Ishikawa (cell line): ENCODE results near the gene EGFR.

Experiments
- CEBPB ChIP-seq: IDR thresholded peaks from 2 replicates; pipeline ENCODE4 v1.6.1; 2012
- CREB1 ChIP-seq: IDR thresholded peaks from 2 replicates; pipeline ENCODE4 v1.6.1; 2012; ENCODE audit warnings: low read depth
- EGR1 ChIP-seq: IDR thresholded peaks from 2 replicates; pipeline ENCODE4 v1.6.1; 2012
- EP300 ChIP-seq: IDR thresholded peaks from 2 replicates; pipeline ENCODE4 v1.6.1; 2012; ENCODE audit warnings: borderline replicate concordance
- FOXM1 ChIP-seq: IDR thresholded peaks from 2 replicates; pipeline ENCODE4 v1.6.1; 2012; ENCODE audit warnings: low read depth, borderline replicate concordance
- MAX ChIP-seq: IDR thresholded peaks from 2 replicates; pipeline ENCODE4 v1.6.1; 2012
- NFIC ChIP-seq: IDR thresholded peaks from 2 replicates; pipeline ENCODE4 v1.6.1; 2012
- RAD21 ChIP-seq: IDR thresholded peaks from 2 replicates; pipeline ENCODE4 v1.6.1; 2012; ENCODE audit warnings: low read depth
- TAF1 ChIP-seq: IDR thresholded peaks from 2 replicates; pipeline ENCODE4 v1.6.1; 2012; ENCODE audit warnings: low read depth, mild to moderate bottlenecking
- TCF12 ChIP-seq: IDR thresholded peaks from 2 replicates; pipeline ENCODE4 v1.6.1; 2012; ENCODE audit warnings: low read depth
- TEAD4 ChIP-seq: IDR thresholded peaks from 2 replicates; pipeline ENCODE4 v1.6.1; 2012
- USF1 ChIP-seq: IDR thresholded peaks from 2 replicates; pipeline ENCODE4 v1.6.1; 2012
- YY1 ChIP-seq: IDR thresholded peaks from 2 replicates; pipeline ENCODE4 v1.6.1; 2012; ENCODE audit warnings: low read depth
- ZBTB7A ChIP-seq: IDR thresholded peaks from 2 replicates; pipeline ENCODE4 v1.6.1; 2012; ENCODE audit warnings: low read depth
- TF ChIP-seq, protein P1 (sequence below): IDR thresholded peaks from 2 replicates; pipeline ENCODE4 v1.6.1; 2012; ENCODE audit warnings: low read depth, mild to moderate bottlenecking

EGFR gene

DNA sequence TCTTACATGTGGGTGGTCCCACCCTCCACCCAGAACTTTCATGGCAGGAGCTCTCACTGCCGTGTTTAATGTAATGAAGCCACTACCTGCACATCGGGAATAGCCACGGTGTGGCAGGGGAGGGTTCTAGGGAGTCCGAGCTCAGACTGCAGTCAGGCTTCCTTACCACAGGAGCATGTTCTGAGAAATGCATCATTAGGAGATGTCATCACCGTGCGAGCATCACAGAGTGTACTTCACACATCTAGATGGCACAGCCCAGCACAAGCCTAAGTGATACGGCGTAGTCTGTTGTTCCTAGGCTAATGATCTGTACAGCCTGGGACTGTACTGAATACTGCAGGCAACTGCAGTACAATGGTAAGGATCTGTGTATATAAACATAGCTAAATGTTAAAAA is 193.4 kb downstream of the EGFR start:
- TF ChIP-seq, protein P1, sequence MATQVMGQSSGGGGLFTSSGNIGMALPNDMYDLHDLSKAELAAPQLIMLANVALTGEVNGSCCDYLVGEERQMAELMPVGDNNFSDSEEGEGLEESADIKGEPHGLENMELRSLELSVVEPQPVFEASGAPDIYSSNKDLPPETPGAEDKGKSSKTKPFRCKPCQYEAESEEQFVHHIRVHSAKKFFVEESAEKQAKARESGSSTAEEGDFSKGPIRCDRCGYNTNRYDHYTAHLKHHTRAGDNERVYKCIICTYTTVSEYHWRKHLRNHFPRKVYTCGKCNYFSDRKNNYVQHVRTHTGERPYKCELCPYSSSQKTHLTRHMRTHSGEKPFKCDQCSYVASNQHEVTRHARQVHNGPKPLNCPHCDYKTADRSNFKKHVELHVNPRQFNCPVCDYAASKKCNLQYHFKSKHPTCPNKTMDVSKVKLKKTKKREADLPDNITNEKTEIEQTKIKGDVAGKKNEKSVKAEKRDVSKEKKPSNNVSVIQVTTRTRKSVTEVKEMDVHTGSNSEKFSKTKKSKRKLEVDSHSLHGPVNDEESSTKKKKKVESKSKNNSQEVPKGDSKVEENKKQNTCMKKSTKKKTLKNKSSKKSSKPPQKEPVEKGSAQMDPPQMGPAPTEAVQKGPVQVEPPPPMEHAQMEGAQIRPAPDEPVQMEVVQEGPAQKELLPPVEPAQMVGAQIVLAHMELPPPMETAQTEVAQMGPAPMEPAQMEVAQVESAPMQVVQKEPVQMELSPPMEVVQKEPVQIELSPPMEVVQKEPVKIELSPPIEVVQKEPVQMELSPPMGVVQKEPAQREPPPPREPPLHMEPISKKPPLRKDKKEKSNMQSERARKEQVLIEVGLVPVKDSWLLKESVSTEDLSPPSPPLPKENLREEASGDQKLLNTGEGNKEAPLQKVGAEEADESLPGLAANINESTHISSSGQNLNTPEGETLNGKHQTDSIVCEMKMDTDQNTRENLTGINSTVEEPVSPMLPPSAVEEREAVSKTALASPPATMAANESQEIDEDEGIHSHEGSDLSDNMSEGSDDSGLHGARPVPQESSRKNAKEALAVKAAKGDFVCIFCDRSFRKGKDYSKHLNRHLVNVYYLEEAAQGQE, result no peak
- TF ChIP-seq RAD21 (no peak), TEAD4 (no peak), MAX (no peak), CEBPB (no peak), USF1 (no peak), FOXM1 (no peak), EGR1 (no peak), CREB1 (no peak), TAF1 (no peak), TCF12 (no peak), NFIC (no peak), ZBTB7A (no peak)

DNA sequence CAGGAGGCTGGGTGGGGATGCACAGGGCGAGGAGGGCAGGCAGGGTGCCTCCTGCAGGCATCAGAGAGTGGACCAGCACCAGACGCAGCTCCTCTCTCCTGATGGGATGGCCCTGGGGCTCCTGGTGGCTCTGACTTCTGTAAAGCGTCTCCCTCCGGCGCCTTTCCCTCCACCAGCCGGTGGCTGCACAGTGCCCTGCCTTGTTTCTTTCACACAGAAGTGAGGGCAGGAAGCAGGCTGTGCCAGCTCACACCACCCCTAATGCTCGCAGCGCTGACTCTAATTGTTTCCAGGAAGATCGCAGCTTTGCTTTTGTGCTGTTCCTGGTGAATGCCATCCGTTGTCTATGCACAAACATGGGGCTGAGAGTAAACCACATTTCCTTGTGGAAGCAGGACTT is 194.0 kb downstream of the EGFR start:
- TF ChIP-seq RAD21, result no peak

DNA sequence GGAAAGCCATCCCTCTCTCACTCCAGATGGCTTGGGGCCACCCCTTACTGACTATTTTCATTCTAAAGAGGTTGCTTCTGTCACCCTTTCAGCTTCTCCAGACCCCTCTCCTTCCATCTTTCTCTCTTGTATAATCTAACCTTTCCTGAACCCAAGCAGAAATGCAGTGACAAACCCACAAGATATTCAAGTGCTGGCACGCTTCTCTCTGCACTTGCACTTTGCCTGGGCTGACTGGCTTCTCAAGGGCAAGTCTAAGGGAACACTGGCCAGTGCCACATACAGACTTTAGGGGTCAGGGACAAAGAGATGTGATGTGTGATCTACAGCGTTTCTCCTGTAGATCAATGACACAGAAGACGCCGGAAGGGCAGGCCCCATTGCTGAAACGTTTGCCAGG is 195.9 kb downstream of the EGFR start:
- TF ChIP-seq EP300 (no peak), CEBPB (no peak), EGR1 (no peak), RAD21 (no peak), MAX (no peak), TAF1 (no peak), ZBTB7A (no peak), USF1 (no peak), CREB1 (no peak), TCF12 (no peak)
- TF ChIP-seq, protein P1, result no peak

- TF ChIP-seq NFIC (no peak), USF1 (peak; percentile 61; the same call in 1 of the 2 replicates)
Measured at GRCh38 chr7:55223023-55223422, 204.2 kb downstream of the EGFR start.

DNA sequence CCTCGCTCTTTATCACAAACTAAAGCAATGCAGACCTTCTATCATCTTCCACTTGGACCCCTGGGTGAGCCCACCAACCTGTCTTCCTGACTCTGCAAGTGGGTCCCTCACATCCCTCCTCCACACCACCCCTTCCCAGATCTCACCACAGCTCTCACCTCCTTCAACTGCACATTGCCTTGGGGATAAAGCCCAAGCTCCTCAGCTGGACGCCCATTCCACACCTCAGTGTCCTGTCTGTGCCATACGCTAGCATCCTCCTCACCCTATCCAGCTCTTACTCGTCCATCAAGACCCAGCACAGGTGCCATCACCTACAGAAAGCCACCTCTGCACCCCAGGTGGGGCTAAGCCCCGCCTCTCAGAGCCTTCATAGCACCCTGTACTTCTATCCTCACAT is 205.3 kb downstream of the EGFR start:
- TF ChIP-seq USF1 (no peak), FOXM1 (no peak), TCF12 (no peak), TAF1 (no peak), EGR1 (no peak), CREB1 (no peak), ZBTB7A (no peak), MAX (no peak), RAD21 (no peak), YY1 (no peak), NFIC (no peak), EP300 (no peak)
- TF ChIP-seq, protein P1, result no peak
